ENCODE measurements around the gene USP24. TPM values are rescaled to one million over a fixed set of nuclear protein-coding genes. Genes with fewer than 3 reads are reported as not detected.

The USP24 gene
- polyA plus RNA-seq, 1 donor from 2014 or later, result 29.5 TPM

DNA sequence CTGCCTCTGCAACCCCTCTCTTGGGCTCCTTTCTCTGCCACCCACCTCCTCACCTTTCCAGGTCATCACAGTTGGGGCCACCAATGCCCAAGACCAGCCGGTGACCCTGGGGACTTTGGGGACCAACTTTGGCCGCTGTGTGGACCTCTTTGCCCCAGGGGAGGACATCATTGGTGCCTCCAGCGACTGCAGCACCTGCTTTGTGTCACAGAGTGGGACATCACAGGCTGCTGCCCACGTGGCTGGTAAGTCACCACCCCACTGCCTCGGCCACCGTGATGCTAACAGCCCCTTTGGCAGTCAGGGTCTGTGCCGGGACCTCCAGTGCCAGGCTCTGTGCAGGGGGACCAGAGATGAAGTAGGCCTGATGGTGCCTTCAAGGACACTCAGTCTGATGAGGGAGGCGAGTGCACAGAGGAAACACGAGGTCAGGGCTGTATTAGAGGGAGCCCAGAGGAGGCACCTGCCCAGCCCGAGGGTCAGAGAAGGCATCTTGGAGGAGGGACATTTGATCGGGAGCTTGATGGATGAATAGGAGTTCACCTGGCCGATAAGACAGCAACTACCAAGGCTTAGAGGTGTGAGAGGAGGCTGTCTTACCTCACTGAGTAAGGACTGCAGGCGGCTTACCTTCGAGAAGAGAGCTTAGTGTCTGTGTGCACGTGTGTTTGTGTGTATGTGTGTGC lies 157.8 kb downstream of the USP24 start:
- no peak overlapping the region for H3K9ac ChIP-seq (ENCODE audit: low read length)
- no peaks in the 10 kb centered on the region for H3K9me2 ChIP-seq (ENCODE audit: insufficient read depth, low read length)
- H4K20me1 ChIP-seq (ENCODE audit: insufficient read depth), result no peaks in the 10 kb centered on the region
- no peak overlapping the region for H2AFZ ChIP-seq (ENCODE audit: low read depth, low read length)
- H3K27me3 ChIP-seq (ENCODE audit: insufficient read depth, low read depth, low read length), result no peaks in the 10 kb centered on the region
- H3K79me2 ChIP-seq (replicated peaks; ENCODE audit: insufficient read depth, low read length), result no peaks in the 10 kb centered on the region
- H3K36me3 ChIP-seq (ENCODE audit: insufficient read depth, low read length), result no peaks in the 10 kb centered on the region
- TF ChIP-seq RAD21 (conservative IDR thresholded peaks at IDR 0.05) (no peak), EP300 (conservative IDR thresholded peaks at IDR 0.05; ENCODE audit: poor library complexity, severe bottlenecking) (no peak), EZH2 (IDR thresholded peaks at IDR 0.05; ENCODE audit: borderline replicate concordance, insufficient read depth, low read length, poor library complexity, severe bottlenecking) (no peak), POLR2AphosphoS5 (IDR thresholded peaks at IDR 0.05) (no peak), SMC3 (conservative IDR thresholded peaks at IDR 0.05; ENCODE audit: poor library complexity) (no peak), MXI1 (conservative IDR thresholded peaks at IDR 0.05; ENCODE audit: poor library complexity, severe bottlenecking) (no peak), TAF1 (IDR thresholded peaks at IDR 0.05; ENCODE audit: low read depth) (no peak)
- TF ChIP-seq, protein P1, sequence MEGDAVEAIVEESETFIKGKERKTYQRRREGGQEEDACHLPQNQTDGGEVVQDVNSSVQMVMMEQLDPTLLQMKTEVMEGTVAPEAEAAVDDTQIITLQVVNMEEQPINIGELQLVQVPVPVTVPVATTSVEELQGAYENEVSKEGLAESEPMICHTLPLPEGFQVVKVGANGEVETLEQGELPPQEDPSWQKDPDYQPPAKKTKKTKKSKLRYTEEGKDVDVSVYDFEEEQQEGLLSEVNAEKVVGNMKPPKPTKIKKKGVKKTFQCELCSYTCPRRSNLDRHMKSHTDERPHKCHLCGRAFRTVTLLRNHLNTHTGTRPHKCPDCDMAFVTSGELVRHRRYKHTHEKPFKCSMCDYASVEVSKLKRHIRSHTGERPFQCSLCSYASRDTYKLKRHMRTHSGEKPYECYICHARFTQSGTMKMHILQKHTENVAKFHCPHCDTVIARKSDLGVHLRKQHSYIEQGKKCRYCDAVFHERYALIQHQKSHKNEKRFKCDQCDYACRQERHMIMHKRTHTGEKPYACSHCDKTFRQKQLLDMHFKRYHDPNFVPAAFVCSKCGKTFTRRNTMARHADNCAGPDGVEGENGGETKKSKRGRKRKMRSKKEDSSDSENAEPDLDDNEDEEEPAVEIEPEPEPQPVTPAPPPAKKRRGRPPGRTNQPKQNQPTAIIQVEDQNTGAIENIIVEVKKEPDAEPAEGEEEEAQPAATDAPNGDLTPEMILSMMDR (IDR thresholded peaks at IDR 0.05; ENCODE audit: poor library complexity, severe bottlenecking), result no peak
- TF ChIP-seq, protein P2, sequence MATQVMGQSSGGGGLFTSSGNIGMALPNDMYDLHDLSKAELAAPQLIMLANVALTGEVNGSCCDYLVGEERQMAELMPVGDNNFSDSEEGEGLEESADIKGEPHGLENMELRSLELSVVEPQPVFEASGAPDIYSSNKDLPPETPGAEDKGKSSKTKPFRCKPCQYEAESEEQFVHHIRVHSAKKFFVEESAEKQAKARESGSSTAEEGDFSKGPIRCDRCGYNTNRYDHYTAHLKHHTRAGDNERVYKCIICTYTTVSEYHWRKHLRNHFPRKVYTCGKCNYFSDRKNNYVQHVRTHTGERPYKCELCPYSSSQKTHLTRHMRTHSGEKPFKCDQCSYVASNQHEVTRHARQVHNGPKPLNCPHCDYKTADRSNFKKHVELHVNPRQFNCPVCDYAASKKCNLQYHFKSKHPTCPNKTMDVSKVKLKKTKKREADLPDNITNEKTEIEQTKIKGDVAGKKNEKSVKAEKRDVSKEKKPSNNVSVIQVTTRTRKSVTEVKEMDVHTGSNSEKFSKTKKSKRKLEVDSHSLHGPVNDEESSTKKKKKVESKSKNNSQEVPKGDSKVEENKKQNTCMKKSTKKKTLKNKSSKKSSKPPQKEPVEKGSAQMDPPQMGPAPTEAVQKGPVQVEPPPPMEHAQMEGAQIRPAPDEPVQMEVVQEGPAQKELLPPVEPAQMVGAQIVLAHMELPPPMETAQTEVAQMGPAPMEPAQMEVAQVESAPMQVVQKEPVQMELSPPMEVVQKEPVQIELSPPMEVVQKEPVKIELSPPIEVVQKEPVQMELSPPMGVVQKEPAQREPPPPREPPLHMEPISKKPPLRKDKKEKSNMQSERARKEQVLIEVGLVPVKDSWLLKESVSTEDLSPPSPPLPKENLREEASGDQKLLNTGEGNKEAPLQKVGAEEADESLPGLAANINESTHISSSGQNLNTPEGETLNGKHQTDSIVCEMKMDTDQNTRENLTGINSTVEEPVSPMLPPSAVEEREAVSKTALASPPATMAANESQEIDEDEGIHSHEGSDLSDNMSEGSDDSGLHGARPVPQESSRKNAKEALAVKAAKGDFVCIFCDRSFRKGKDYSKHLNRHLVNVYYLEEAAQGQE (IDR thresholded peaks at IDR 0.05; ENCODE audit: borderline replicate concordance), result no peak
- H3K4me2 ChIP-seq (ENCODE audit: low read length), result no peak overlapping the region
- no peak overlapping the region for H3K4me3 ChIP-seq (ENCODE audit: low read length)
- H3F3A ChIP-seq (ENCODE audit: insufficient read depth, low read length, poor library complexity, severe bottlenecking), result no peaks in the 10 kb centered on the region
- H3K9me3 ChIP-seq (ENCODE audit: low read length), result no peaks in the 10 kb centered on the region
- H3K27ac ChIP-seq (ENCODE audit: low read length), result no peak overlapping the region

DNA sequence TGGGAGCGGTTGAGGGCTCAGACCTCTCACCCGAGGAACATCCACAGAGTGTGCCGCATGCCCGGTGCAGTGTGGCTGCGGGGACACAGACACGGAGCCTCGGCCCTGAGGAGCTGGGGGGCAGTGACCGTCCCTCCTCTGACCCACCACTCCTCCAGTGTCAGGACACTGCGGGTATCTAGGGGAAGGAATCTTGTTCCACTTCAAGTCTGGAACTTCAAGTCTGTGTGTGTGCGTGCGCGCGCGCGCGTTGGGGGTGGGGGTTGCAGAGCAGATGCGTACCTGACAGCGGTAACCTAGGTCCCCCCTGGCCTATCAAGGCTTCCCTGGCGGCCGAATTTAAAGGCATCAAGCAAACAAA lies 158.6 kb downstream of the USP24 start:
- Histone ChIP-seq H3K27me3 (ENCODE audit: insufficient read depth, low read depth, low read length) (no peaks in the 10 kb centered on the region), H3K36me3 (ENCODE audit: insufficient read depth, low read length) (no peaks in the 10 kb centered on the region), H3K27ac (ENCODE audit: low read length) (no peak overlapping the region), H2AFZ (ENCODE audit: low read depth, low read length) (no peak overlapping the region), H3K4me2 (ENCODE audit: low read length) (no peak overlapping the region), H4K20me1 (ENCODE audit: insufficient read depth) (no peaks in the 10 kb centered on the region), H3F3A (ENCODE audit: insufficient read depth, low read length, poor library complexity, severe bottlenecking) (no peaks in the 10 kb centered on the region), H3K9me2 (ENCODE audit: insufficient read depth, low read length) (no peaks in the 10 kb centered on the region), H3K4me3 (ENCODE audit: low read length) (no peak overlapping the region), H3K79me2 (replicated peaks; ENCODE audit: insufficient read depth, low read length) (no peaks in the 10 kb centered on the region), H3K9me3 (ENCODE audit: low read length) (no peaks in the 10 kb centered on the region), H3K9ac (ENCODE audit: low read length) (no peak overlapping the region)
- no peak for TF ChIP-seq EZH2 (IDR thresholded peaks at IDR 0.05; ENCODE audit: borderline replicate concordance, insufficient read depth, low read length, poor library complexity, severe bottlenecking)
- TF ChIP-seq TAF1 (IDR thresholded peaks at IDR 0.05; ENCODE audit: low read depth), result no peak
- TF ChIP-seq RAD21 (conservative IDR thresholded peaks at IDR 0.05), result no peak
- no peak for TF ChIP-seq MXI1 (conservative IDR thresholded peaks at IDR 0.05; ENCODE audit: poor library complexity, severe bottlenecking)
- TF ChIP-seq EP300 (conservative IDR thresholded peaks at IDR 0.05; ENCODE audit: poor library complexity, severe bottlenecking), result no peak
- TF ChIP-seq, protein P2 (IDR thresholded peaks at IDR 0.05; ENCODE audit: borderline replicate concordance), result no peak
- TF ChIP-seq SMC3 (conservative IDR thresholded peaks at IDR 0.05; ENCODE audit: poor library complexity), result no peak
- no peak for TF ChIP-seq POLR2AphosphoS5 (IDR thresholded peaks at IDR 0.05)
- TF ChIP-seq, protein P1 (IDR thresholded peaks at IDR 0.05; ENCODE audit: poor library complexity, severe bottlenecking), result no peak

All from neural cell (in vitro differentiated cells).